Measurements from ENCODE around the gene CENPU. TPM values are rescaled to one million over a fixed set of nuclear protein-coding genes. Genes with fewer than 3 reads are reported as not detected.

The CENPU gene
- polyA plus RNA-seq, 1 donor from 2014 or later, result 13.0 TPM

GRCh38 chr4:184756399-184756798, 22.5 kb upstream of the CENPU start:
- Histone ChIP-seq H3K9me3 (ENCODE audit: low read length) (no peaks in the 10 kb centered on the region), H3K4me2 (ENCODE audit: low read length) (no peak overlapping the region), H3K27ac (ENCODE audit: low read length) (no peak overlapping the region), H3K9me2 (ENCODE audit: insufficient read depth, low read length) (no peaks in the 10 kb centered on the region), H2AFZ (ENCODE audit: low read depth, low read length) (no peak overlapping the region), H3K9ac (ENCODE audit: low read length) (no peak overlapping the region), H3K79me2 (replicated peaks; ENCODE audit: insufficient read depth, low read length) (no peaks in the 10 kb centered on the region), H3F3A (ENCODE audit: insufficient read depth, low read length, poor library complexity, severe bottlenecking) (no peaks in the 10 kb centered on the region), H4K20me1 (ENCODE audit: insufficient read depth) (no peaks in the 10 kb centered on the region), H3K27me3 (ENCODE audit: insufficient read depth, low read depth, low read length) (no peaks in the 10 kb centered on the region), H3K36me3 (ENCODE audit: insufficient read depth, low read length) (peaks cover 4% of the 10 kb centered on the region), H3K4me3 (ENCODE audit: low read length) (no peak overlapping the region)
- TF ChIP-seq RAD21 (conservative IDR thresholded peaks at IDR 0.05), result no peak
- TF ChIP-seq POLR2AphosphoS5 (IDR thresholded peaks at IDR 0.05), result no peak
- TF ChIP-seq REST (IDR thresholded peaks at IDR 0.05; ENCODE audit: borderline replicate concordance), result no peak

- no peak overlapping the region for H3K4me3 ChIP-seq (ENCODE audit: low read length)
These were observed 21.4 kb upstream of the CENPU start for GRCh38 chr4:184755278-184755677.

GRCh38 chr4:184752496-184753275, 18.8 kb upstream of the CENPU start:
- Histone ChIP-seq H3K79me2 (replicated peaks; ENCODE audit: insufficient read depth, low read length) (no peaks in the 10 kb centered on the region), H2AFZ (ENCODE audit: low read depth, low read length) (no peak overlapping the region), H3K27ac (ENCODE audit: low read length) (no peak overlapping the region), H3K36me3 (ENCODE audit: insufficient read depth, low read length) (no peaks in the 10 kb centered on the region), H3K9me3 (ENCODE audit: low read length) (no peaks in the 10 kb centered on the region), H3K9ac (ENCODE audit: low read length) (no peak overlapping the region), H3F3A (ENCODE audit: insufficient read depth, low read length, poor library complexity, severe bottlenecking) (no peaks in the 10 kb centered on the region), H4K20me1 (ENCODE audit: insufficient read depth) (no peaks in the 10 kb centered on the region), H3K4me2 (ENCODE audit: low read length) (no peak overlapping the region), H3K9me2 (ENCODE audit: insufficient read depth, low read length) (no peaks in the 10 kb centered on the region), H3K27me3 (ENCODE audit: insufficient read depth, low read depth, low read length) (no peaks in the 10 kb centered on the region), H3K4me3 (ENCODE audit: low read length) (no peak overlapping the region)
- TF ChIP-seq SMC3 (conservative IDR thresholded peaks at IDR 0.05; ENCODE audit: poor library complexity) (no peak), MXI1 (conservative IDR thresholded peaks at IDR 0.05; ENCODE audit: poor library complexity, severe bottlenecking) (no peak), EP300 (conservative IDR thresholded peaks at IDR 0.05; ENCODE audit: poor library complexity, severe bottlenecking) (no peak), RAD21 (conservative IDR thresholded peaks at IDR 0.05) (no peak), POLR2AphosphoS5 (IDR thresholded peaks at IDR 0.05) (no peak), TAF1 (IDR thresholded peaks at IDR 0.05; ENCODE audit: low read depth) (no peak)
- TF ChIP-seq, protein P1, sequence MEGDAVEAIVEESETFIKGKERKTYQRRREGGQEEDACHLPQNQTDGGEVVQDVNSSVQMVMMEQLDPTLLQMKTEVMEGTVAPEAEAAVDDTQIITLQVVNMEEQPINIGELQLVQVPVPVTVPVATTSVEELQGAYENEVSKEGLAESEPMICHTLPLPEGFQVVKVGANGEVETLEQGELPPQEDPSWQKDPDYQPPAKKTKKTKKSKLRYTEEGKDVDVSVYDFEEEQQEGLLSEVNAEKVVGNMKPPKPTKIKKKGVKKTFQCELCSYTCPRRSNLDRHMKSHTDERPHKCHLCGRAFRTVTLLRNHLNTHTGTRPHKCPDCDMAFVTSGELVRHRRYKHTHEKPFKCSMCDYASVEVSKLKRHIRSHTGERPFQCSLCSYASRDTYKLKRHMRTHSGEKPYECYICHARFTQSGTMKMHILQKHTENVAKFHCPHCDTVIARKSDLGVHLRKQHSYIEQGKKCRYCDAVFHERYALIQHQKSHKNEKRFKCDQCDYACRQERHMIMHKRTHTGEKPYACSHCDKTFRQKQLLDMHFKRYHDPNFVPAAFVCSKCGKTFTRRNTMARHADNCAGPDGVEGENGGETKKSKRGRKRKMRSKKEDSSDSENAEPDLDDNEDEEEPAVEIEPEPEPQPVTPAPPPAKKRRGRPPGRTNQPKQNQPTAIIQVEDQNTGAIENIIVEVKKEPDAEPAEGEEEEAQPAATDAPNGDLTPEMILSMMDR (IDR thresholded peaks at IDR 0.05; ENCODE audit: poor library complexity, severe bottlenecking), result no peak

More at GRCh38 chr4:184755278-184755677, 21.4 kb upstream of the CENPU start:
- Histone ChIP-seq H3K36me3 (ENCODE audit: insufficient read depth, low read length) (no peaks in the 10 kb centered on the region), H3K79me2 (replicated peaks; ENCODE audit: insufficient read depth, low read length) (no peaks in the 10 kb centered on the region), H3K9me3 (ENCODE audit: low read length) (no peaks in the 10 kb centered on the region), H3K27ac (ENCODE audit: low read length) (no peak overlapping the region), H2AFZ (ENCODE audit: low read depth, low read length) (no peak overlapping the region), H3K9me2 (ENCODE audit: insufficient read depth, low read length) (no peaks in the 10 kb centered on the region), H3K4me2 (ENCODE audit: low read length) (no peak overlapping the region), H3K27me3 (ENCODE audit: insufficient read depth, low read depth, low read length) (no peaks in the 10 kb centered on the region), H3F3A (ENCODE audit: insufficient read depth, low read length, poor library complexity, severe bottlenecking) (no peaks in the 10 kb centered on the region), H3K9ac (ENCODE audit: low read length) (no peak overlapping the region), H4K20me1 (ENCODE audit: insufficient read depth) (no peaks in the 10 kb centered on the region)
- TF ChIP-seq MXI1 (conservative IDR thresholded peaks at IDR 0.05; ENCODE audit: poor library complexity, severe bottlenecking) (no peak), POLR2AphosphoS5 (IDR thresholded peaks at IDR 0.05) (no peak), RAD21 (conservative IDR thresholded peaks at IDR 0.05) (no peak), EP300 (conservative IDR thresholded peaks at IDR 0.05; ENCODE audit: poor library complexity, severe bottlenecking) (no peak), EZH2 (IDR thresholded peaks at IDR 0.05; ENCODE audit: borderline replicate concordance, insufficient read depth, low read length, poor library complexity, severe bottlenecking) (no peak)
- TF ChIP-seq, protein P1 (IDR thresholded peaks at IDR 0.05; ENCODE audit: poor library complexity, severe bottlenecking), result no peak
